Head of caudate nucleus (tissue), 42 donors: Measurements from ENCODE around the gene ANGEL1.
A peak's percentile ranks its signal among the peaks of the same experiment; 100 is the strongest.

ENCODE experiments used
- DNase-seq, 42 donors: peaks; one replicate each; pipeline versions ENCODE4 v3.0.0 to v3.0.0-alpha.2; 2020 to 2021; ENCODE audit warnings: mixed read lengths in 7 of 42
- intact Hi-C: fragments of 100-400 bp; cut with DNase I; formaldehyde crosslinking; loops from one replicate; pipeline ENCODE4 v1.15.0; 2022

Gene ANGEL1

DNA sequence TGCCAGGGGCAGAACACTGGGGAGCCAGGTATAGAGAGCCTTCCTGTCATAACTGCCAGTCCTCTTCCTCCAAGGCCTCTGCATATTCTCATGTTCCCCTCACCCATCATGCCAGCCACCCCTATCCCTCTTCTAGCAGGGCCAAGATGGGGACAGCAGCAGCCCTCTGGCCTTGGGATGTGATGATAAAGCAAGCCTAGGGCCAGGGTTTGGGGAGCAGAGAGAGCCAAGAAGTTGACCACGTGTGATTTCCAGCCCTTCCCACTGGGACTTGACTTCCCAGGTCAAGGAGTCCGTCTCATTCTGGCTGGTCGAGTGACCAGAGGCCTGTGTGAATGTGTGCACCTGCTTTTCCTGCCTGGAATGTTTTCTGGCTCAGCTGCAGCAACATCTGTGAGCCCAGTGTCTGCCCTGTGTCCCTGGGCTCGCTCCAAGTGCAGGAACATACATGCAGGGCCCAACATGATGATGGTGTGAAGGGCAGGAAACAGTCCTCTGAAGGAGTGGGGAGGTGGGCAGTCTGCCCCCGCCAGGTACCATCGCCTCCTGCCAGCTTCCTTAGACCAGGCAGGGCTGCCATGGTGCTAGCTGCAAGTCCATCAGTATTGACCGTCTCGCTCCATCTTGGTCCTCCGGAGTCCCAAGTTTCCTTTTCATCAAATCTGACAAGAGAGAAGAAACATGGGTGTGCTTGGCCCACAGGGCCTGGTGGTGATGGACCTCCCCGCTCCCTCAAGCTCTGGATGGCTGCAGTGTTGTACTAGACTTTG, 30.4 kb downstream of the ANGEL1 start:
- intact Hi-C loops: no loop called here
- DNase-seq: no peak

DNA sequence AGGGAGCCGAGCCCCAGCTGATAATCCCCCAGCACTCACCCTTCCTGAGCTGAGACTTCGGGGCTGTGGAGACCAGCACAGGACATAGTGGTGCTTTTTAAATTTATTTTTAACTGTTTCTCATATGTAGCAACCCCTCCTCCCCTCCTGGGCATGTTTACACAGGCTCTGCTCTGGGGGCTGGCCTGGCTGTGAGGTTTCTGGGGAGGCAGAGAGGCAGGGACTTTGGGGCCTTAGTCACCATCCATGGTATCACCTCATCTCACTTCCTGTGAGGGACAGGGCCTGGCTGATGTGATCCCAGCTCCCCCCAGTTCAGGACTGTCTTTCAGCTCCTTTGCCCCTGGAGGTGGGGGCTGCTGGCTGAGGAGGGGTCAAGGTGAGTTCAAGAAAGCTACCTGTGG, 31.0 kb downstream of the ANGEL1 start:
- DNase-seq: no peak
- intact Hi-C loops: no loop called here

DNA sequence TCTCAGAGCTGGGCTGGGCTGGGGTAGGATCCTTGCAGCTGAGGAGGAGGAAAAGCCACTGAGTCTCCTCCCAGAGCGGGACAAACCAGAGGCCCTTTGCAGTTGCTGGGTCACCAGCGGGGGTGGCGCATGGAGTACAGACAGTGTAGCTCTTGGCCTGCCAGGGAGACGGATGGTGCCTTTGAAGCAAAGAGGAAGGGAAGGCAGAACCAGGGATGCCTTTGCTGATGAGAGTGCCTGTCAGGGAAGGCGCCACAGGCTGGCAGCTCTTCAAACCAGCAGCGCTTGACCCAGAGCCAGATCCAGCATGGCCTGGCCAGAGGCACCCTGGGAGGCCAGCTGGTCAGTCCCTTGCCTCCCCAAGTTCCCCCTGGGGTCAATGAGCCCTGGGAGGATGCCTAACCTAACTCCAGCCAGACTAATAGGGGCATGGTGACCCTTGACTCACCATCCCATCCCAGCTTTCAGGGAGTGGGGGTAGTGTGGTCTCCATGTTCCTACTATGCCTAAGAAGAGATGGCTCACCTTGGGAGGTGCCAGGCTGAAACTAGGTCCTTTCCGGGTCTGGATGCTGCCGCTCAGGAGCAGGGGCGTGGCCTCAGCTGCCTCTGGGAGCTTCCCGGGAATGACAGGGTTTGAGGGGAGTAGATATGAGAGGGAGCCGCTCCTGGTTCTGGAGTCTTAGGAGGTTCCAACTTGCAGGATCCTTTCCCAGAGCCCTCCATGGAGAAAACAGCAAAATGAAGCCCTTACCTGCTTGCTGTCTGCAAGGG, 31.6 kb downstream of the ANGEL1 start:
- DNase-seq: peak; percentile 56 to 90 (median 82)
- intact Hi-C loops: no loop called here

DNA sequence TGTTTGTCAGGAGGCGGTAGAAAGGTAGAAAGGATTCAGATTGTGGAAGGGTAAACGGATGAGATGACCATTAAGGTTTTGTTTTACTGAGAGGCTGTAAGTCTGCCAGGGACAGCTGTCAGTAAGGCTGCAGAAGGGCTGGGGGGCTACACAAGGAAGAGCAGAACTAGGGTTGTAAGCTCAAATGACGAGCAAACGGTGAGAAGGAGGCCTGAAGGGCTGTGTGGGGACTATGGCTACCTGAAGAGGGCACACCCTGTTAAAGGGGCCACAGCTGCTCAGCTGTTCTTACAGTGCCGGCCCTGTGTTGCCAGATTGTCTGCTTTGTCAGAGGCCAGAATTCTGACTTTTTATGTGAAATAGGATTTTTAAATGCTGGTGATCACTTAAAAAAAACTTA, 32.3 kb downstream of the ANGEL1 start:
- intact Hi-C loops: no loop called here
- DNase-seq: peak in 2 of 42 donors; percentile 35 to 43

DNA sequence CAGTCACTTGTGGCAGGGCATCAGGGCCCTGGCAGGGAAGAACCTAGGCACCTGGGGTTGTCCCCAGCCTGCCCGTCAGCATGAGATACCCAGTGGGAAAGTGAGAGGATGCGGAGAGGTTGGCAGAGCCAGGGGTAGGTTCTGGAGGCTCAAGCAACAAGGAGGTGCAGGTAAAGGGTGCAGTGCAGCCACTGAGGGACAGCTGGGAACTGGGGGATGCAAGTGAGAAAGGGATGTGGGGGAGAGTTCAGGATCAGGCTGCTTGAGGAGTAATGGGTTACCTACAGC, 32.7 kb downstream of the ANGEL1 start:
- intact Hi-C loops: no loop called here
- DNase-seq: no peak

DNA sequence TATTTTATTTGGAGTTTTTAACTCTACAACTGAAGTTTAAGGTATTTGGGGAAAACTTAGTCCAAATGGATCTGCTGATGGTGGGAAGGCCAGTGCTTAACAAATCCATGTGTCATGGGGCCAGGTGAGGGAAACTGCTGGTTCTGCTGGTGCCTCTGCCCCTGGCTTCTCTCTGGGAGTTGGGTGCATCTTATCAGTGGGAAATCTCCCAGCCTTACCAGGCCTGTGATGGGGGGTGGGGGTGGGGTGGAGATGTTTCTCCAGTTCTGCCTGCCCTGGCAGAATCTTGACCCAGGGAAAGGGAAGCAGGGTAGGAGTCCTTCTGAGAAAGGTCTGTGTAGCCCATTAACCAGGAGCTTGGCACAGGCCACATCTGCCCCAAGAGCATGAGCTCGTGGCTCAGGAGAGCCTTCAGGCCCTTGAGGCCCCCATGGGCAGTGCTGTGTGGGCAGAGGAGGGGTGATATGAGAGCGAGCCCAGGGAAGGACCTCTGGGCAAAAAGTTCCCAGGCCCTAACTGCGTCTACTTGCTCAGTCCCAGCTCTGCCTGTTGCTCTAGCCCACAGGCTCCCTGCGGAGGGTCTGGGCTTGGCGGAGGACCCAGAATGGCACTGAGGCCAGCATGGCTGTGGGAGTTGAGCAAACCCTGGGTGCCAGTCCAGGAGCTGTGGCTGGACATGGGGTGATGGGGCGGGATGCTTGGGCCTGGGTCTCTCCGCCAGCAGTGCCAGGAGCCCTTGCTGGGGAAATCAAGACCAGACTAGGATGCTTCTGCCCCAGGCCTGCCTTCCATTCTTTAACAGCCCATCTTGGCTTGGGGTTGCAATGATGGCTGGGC, 33.2 kb downstream of the ANGEL1 start:
- intact Hi-C loops: no loop called here

DNA sequence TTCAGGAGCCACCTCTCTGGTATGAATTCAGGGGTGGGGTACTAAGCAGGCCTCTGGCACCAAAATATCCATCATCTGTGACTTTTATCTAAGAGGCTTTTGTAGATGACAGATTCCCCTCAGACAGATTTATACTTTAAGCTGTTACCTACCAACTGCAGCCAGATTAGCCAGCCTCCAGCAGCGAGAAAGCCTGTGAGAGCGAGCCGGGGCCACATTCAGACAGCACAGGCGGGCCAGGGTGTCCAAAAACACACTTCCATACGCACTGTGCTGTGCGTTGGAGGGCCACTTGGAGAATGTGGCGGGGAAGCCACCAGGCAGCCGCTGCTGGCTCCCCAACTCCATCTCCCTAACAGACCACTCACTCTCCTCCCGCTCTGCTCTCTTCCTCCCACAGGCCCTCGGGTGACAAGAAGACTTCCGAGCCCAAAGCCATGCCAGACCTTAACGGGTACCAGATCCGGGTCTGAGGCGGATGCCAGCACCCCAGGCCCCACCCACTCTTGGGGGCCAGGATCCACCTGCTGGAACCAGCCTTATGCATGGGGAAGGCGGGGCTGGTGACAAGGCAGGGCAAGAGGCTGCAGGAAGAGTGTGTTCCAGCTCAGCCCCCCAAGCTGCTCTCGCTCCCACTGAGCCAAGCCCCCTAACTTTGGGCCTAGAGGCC, 34.0 kb downstream of the ANGEL1 start:
- intact Hi-C loops: no loop called here
- DNase-seq: peak in 1 of 42 donors; percentile 39

More for the DNA sequence above, 33.2 kb downstream of the ANGEL1 start:
- DNase-seq: peak in 3 of 42 donors; percentile 30 to 41 (median 32)

DNA sequence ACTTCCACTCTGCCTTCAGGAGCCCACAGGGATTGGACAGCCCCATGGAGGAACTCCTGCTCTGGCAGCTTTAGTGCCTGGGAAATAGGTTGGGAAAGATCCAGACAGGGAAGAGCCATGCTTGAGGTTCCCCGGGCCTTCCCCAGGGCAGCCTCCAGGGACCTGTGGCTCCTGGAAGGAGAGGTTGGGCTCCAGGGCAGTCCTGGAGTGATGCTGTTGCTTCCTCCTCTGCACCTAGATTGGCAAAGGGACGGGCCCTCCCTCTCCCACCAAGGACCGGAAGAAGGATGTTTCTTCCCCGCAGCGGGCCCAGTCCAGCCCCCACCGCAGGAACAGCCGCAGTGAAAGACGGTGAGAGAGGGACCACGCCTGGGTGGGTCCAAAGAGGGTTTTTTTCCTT, 35.0 kb downstream of the ANGEL1 start:
- intact Hi-C loops: no loop called here

DNA sequence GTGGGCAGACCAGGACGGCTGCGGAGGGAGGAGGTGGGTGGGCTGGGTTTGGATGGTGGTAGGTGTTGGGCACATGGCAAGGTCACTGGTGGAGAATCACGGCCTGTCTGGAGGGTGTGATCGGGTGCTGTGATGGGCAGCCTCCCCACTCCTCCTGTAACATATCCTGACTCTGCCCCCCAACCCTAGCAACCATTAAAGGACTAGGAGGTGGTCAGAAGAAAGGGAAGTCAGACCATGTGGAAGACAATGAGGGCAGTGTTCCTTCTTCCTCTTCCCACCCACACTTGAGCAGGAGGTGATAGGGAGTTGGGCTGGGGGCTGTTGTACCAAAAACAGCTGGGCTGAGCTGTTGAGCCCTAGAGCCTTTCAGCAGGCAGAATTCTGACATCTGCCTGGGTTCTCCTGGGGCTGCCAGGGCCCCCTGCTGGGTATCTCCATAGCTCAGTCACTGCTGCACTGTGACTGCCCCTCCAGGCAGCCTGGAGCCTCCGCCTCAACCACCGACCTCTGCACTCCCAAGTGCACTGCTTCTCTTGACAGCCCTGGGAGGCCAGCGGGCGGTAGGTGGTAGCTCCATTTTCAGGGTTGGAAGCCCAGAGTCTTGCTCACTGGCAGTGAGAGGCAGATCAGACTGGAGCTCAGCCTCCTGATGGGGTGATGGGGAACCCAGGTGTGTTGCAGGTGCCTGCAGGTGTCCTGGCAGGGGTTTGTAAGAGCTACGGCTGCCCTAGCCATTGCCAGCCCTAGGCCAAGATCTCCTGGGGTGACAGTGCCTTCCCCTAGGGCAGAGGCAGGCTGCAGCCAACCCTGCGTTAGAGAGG, 36.0 kb downstream of the ANGEL1 start:
- intact Hi-C loops: no loop called here

More for the DNA sequence above, 35.0 kb downstream of the ANGEL1 start:
- DNase-seq: peak in 1 of 42 donors; percentile 33

DNA sequence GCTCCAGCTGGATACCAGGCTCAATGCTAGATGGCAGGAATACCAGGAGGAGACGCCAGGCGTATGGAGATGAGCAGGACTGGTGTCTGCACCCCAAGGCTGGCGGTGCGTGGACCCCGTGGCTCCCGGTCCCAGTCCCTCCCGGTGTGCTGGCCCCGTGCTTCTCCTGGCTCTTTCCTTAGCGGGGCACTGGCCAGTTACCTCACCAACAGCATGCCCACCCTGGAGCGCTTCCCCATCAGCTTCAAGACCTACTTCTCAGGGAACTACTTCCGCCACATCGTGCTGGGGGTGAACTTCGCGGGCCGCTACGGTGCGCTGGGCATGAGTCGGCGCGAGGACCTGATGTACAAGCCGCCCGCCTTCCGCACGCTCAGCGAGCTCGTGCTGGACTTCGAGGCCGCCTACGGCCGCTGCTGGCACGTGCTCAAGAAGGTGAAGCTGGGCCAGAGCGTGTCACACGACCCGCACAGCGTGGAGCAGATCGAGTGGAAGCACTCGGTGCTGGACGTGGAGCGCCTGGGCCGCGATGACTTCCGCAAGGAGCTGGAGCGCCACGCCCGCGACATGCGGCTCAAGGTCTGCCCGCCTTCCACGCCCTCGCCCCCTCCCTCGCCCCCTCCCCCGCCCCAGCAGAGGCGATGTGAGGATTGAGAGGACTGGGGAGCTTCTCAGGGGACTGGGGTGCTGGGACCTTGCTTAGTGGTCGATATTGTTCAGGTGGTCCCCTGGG, 36.8 kb downstream of the ANGEL1 start:
- intact Hi-C loops: no loop called here
- DNase-seq: peak in 4 of 42 donors; percentile 12 to 42 (median 35)

More for the DNA sequence above, 36.0 kb downstream of the ANGEL1 start:
- peak in 4 of 42 donors; percentile 36 to 44 (median 38) for DNase-seq

DNA sequence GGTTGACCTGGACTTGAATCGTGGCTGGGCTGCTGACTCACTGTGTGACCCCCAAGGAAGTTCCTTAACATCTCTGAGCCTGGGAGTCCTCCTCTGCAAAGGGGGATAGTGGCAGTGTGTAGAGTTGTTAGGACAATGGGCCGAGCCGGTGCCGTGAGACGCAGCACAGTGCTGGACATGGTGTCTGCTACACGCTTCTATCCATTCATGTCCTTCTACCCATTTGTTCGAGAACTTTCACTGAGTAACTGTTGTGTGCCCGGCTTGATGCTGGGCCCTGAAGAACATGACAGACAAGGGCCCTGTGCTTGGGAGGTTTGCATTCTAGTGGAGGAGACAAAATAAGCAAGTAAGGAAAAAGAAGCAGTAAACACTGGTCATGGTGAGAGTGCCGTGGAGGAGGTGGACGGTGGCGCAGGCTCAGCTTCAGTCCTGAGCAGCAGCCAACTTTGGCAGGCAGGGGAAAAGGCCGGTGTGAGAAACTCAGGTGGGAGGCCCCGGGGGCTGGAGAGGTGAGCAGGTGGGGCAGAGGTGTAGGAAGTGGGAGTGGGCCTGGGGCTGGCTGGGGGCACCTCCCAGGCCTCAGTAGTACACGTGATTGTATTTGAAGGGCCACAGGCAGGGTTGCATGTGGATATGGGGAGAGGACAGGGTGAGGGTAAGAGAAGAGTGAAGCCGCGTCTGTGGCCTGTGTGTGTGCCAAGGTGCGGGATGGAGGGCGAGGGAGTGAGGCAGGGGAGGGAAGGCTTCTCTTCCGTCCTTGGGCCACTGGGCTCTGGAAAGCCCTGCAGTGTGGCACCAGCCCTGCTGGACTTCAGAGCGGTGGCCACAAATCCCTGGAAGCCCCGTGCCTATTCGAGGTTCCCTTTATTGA, 37.6 kb downstream of the ANGEL1 start:
- peak in 4 of 42 donors; percentile 9 to 39 (median 22) for DNase-seq

DNA sequence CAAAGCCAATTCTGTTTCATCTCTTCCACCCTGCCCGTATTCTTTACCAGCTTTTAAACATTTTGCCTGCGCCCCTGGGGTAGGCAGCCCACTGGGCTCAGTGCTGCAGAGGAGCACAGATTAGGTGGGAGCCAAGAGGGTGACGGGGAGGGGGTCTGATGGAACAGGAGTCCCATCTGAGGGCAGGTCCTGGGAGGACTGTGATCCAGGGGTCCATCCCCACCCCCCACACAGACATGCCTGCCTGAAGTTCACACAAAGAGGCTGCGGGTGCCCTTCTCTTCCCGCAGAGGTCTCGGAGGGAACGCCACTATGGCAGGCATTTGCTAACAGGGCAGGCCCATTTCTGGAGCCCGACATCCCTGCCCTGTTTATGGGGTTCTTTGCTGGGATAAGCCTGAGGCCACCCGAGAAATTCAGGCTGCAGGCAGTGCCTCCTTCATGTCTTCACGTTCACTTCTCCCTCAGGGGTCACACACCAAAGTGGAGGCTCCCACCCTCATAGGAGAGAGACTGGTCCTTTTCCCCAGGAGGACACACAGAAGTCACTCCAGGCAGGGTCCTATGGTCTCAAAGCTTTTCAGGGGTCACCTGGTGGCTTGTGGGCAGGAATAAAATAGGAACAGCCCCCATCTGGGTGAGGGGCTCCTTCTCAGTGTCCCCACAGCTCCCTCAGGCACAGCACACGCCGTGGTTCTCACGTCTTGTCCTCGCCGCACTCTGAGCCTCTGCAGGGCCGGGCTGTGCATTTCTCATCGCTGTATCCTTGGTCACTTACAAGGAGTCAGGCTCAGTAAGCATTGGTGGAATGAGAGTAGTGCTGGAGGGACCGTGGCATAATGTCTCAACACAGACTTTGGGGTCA, 38.5 kb downstream of the ANGEL1 start:
- peak in 5 of 42 donors; percentile 0 to 37 (median 16) for DNase-seq
- intact Hi-C loops: no loop called here

More for the DNA sequence above, 37.6 kb downstream of the ANGEL1 start:
- intact Hi-C loops: no loop called here

DNA sequence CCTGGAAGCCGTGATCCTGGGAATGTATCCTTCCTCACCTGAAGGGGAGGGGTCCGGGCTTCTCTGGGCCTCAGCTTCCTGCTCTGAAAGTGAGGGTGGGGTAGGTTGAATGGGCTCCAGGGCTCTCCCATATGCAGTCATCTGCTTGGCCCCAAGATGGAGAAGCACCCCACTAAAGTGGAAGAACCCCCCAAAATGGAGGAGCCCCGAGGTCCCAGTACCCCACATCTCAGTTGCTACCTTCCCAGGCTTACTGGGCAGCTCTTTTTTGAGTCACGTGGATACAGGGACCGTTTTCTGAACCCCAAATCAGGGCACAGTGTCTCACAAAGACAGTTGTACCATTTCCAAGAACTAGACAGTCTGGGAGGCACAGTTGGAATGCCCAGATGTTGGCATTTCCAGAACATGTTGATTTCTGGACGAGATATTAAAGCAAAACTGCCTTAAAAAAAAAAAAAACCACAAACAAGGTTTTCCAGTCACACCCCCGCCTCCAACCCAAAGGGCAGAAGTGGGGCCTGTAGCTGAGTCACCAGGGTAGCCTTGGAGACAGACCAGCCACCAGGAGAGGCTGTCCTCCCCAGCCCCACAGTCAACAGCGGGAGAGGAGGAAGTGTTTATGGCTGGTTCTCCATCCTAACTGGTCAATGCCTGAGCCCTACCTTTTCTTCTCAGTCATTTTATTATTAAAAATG, 39.3 kb downstream of the ANGEL1 start:
- intact Hi-C loops: no loop called here
- DNase-seq: peak in 17 of 42 donors; percentile 0 to 84 (median 58)

DNA sequence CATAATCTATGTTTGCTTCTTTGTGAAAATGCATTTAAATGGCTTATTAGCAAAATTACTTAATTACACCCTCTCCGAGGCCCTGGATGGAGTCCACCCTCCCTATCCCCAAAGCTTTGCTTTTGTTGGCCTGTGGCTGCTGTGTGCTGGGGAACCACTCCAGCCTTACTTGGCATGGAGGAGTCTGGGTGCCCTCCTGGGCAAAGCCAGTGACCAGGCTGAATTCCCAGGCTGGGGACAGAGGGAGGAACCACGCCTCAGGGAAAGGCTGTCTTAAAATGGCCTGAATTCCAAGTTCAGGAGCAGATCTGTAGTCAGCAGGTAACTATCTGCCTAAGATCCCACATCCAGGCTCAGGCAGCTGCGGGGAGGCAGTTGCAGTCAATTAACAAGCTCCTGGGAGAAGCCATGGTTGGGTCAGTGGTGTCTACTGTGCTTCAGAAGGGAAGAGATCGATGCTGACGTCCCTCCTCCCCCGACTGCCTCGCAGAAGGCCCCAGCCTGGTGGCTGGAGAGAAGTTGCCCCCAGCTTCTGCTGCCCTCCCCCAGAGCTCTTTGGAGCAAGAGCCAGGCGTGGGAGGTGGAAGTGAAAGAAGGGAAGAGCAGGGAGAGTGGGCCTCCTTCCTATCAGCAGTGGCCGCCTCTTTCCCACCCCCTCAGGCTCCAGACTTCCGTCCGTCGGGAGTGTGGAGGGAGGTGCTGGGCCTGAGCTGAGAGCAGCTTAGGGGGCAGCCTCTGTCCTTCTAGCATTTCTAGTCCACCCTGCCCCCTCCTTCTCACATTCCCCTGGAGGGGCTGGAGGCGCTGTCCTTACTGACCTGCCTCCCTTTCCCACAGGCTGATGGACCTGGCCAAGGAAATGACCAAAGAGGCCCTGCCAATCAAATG, 40.1 kb downstream of the ANGEL1 start:
- intact Hi-C loops: no loop called here
- DNase-seq: peak in 27 of 42 donors; percentile 9 to 77 (median 54)
